Measurements from ENCODE around the gene SNAI1. TPM values are rescaled to one million over a fixed set of nuclear protein-coding genes. Genes with fewer than 3 reads are reported as not detected.

SNAI1 gene
- total RNA-seq, 4 donors from 2014 or later, result 0.83 to 5.3 (median 3.0) TPM

GRCh38 chr20:49983848-49984408 lies 1.1 kb downstream of the SNAI1 start:
- Histone ChIP-seq H3K27me3 (no peaks in the 10 kb centered on the region), H3K4me1 (peaks cover 36 to 79% (median 73%) of the 10 kb centered on the region in 4 donors), H3K27ac (replicated peaks in 1 of 4) (peak overlapping the region; percentile 53 to 75 (median 69)), H3K9me3 (no peaks in the 10 kb centered on the region), H3K4me3 (peak overlapping the region; percentile 53 to 65 (median 56)), H3K36me3 (peaks cover 0 to 15% (median 5%) of the 10 kb centered on the region in 4 donors)
- DNase-seq (ENCODE audit: extremely low spot score), result no peak
- TF ChIP-seq CTCF (IDR thresholded peaks at IDR 0.05) (no peak), EP300 (IDR thresholded peaks at IDR 0.05) (no peak), POLR2AphosphoS5 (IDR thresholded peaks at IDR 0.05) (no peak), POLR2A (IDR thresholded peaks at IDR 0.05; ENCODE audit: low read depth) (no peak)
- whole genome bisulfite sequencing, result 71% methylated on average over 18 of the region's 18 CpGs
- intact Hi-C loops (cut with DNase I), result loop anchor here (5.0 kb wide), 1 partner anchor 188 kb away; no protein-coding TSS in a partner anchor

- intact Hi-C loops (cut with DNase I), result loop anchor here (5.0 kb wide), 1 partner anchor 188 kb away; no protein-coding TSS in a partner anchor
- peak overlapping the region; percentile 53 to 65 (median 56) for H3K4me3 ChIP-seq
- H3K36me3 ChIP-seq, result peaks cover 0 to 15% (median 5%) of the 10 kb centered on the region in 4 donors
- no peak for DNase-seq (ENCODE audit: extremely low spot score)
- no peaks in the 10 kb centered on the region for H3K27me3 ChIP-seq
- peak overlapping the region in 2 of 4 donors; percentile 53 to 75 for H3K27ac ChIP-seq (replicated peaks in 1 of 4)
- peaks cover 37 to 80% (median 74%) of the 10 kb centered on the region in 4 donors for H3K4me1 ChIP-seq
- no peaks in the 10 kb centered on the region for H3K9me3 ChIP-seq
- WGBS, result 73% methylated on average over 10 of the region's 13 CpGs
- TF ChIP-seq POLR2A (IDR thresholded peaks at IDR 0.05; ENCODE audit: low read depth) (no peak), EP300 (IDR thresholded peaks at IDR 0.05) (no peak)
Measured at GRCh38 chr20:49984426-49985153, 1.8 kb downstream of the SNAI1 start.

GRCh38 chr20:49985157-49985556 lies 2.4 kb downstream of the SNAI1 start:
- Histone ChIP-seq H3K9me3 (no peaks in the 10 kb centered on the region), H3K27me3 (no peaks in the 10 kb centered on the region), H3K4me1 (peaks cover 42 to 86% (median 79%) of the 10 kb centered on the region in 4 donors), H3K36me3 (peaks cover 0 to 15% (median 5%) of the 10 kb centered on the region in 4 donors), H3K4me3 (peak overlapping the region; percentile 53 to 65 (median 56)), H3K27ac (replicated peaks in 1 of 4) (peak overlapping the region in 1 of 4 donors; percentile 4)
- intact Hi-C loops (cut with DNase I), result no loop called here
- no peak for DNase-seq (ENCODE audit: extremely low spot score)
- TF ChIP-seq POLR2AphosphoS5 (IDR thresholded peaks at IDR 0.05), result no peak
- TF ChIP-seq POLR2A (IDR thresholded peaks at IDR 0.05; ENCODE audit: low read depth), result no peak
- TF ChIP-seq CTCF (IDR thresholded peaks at IDR 0.05), result no peak
- no peak for TF ChIP-seq EP300 (IDR thresholded peaks at IDR 0.05)
- whole genome bisulfite sequencing, result 84% methylated on average over 6 of the region's 6 CpGs

- H3K27me3 ChIP-seq, result no peaks in the 10 kb centered on the region
- H3K4me3 ChIP-seq, result peak overlapping the region; percentile 53 to 65 (median 56)
- no peaks in the 10 kb centered on the region for H3K9me3 ChIP-seq
- intact Hi-C loops (cut with DNase I), result no loop called here
- no peak for DNase-seq (ENCODE audit: extremely low spot score)
- H3K36me3 ChIP-seq, result peaks cover 0 to 15% (median 5%) of the 10 kb centered on the region in 4 donors
- peaks cover 47 to 90% (median 84%) of the 10 kb centered on the region in 4 donors for H3K4me1 ChIP-seq
- TF ChIP-seq POLR2AphosphoS5 (IDR thresholded peaks at IDR 0.05) (no peak), CTCF (IDR thresholded peaks at IDR 0.05) (no peak), POLR2A (IDR thresholded peaks at IDR 0.05; ENCODE audit: low read depth) (no peak), EP300 (IDR thresholded peaks at IDR 0.05) (no peak)
- 83% methylated on average over 11 of the region's 13 CpGs for WGBS
- H3K27ac ChIP-seq (replicated peaks in 1 of 4), result peak overlapping the region in 1 of 4 donors; percentile 4
Measured at GRCh38 chr20:49985617-49986016, 2.8 kb downstream of the SNAI1 start.

- intact Hi-C loops (cut with DNase I), result no loop called here
Measured at GRCh38 chr20:49986049-49986448, 3.3 kb downstream of the SNAI1 start.

More at GRCh38 chr20:49986049-49986448, 3.3 kb downstream of the SNAI1 start:
- Histone ChIP-seq H3K4me3 (peak overlapping the region in 3 of 4 donors; percentile 53 to 65 (median 58)), H3K27ac (replicated peaks in 1 of 4) (no peak overlapping the region), H3K9me3 (no peaks in the 10 kb centered on the region), H3K36me3 (peaks cover 0 to 15% (median 5%) of the 10 kb centered on the region in 4 donors), H3K27me3 (no peaks in the 10 kb centered on the region), H3K4me1 (peaks cover 49 to 94% (median 87%) of the 10 kb centered on the region in 4 donors)
- no peak for DNase-seq (ENCODE audit: extremely low spot score)
- no peak for TF ChIP-seq CTCF (IDR thresholded peaks at IDR 0.05)
- TF ChIP-seq EP300 (IDR thresholded peaks at IDR 0.05), result no peak
- no peak for TF ChIP-seq POLR2AphosphoS5 (IDR thresholded peaks at IDR 0.05)
- TF ChIP-seq POLR2A (IDR thresholded peaks at IDR 0.05; ENCODE audit: low read depth), result no peak
- WGBS, result 84% methylated on average over 4 of the region's 4 CpGs
